HG03095 (cell line): ENCODE data around the gene STIM1.

ENCODE experiments used
- ATAC-seq: cut with Tn5 transposase; IDR thresholded peaks from one replicate; pipeline ENCODE4 v1.9.1; 2021; ENCODE audit warnings: moderate library complexity; ENCODE audit not compliant: unreplicated experiment

Gene STIM1

DNA sequence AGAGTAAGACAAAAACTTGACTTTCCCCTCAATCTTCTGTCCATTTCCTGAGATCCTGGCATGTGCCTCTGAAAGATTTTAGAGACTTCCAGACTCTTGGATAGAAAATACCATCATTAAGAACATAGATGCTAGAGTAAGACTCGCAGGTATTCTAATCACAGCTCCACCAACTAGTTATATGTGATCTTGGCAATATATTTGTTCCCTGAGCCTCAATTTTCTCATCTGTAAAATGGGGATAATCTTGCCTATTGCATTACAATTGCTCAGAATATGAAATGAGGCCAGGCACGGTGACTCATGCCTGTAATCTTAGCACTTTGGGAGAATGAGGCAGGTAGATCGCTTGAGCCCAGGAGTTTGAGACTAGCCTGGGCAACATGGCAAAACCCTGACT is 25.4 kb upstream of the STIM1 start:
- ATAC-seq: no peak

DNA sequence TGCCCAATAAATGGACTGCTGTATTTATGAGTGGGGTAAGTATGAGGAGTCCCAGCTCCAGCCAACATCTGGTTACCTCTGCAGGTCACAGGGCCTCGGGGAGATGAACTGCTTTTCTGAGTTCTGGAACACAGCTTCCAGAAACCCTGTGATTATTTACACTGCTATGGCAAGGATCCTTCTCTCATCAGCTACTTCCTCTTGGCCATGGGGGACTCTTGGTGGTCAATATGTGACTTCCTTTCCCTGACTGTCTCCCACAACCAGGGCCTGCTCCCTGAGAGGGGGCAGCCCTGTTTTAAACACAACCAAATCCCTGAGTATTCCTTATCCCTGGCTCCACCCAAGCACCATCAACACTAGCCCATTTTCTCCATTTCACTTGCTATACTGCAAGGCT is 24.7 kb upstream of the STIM1 start:
- ATAC-seq: no peak

DNA sequence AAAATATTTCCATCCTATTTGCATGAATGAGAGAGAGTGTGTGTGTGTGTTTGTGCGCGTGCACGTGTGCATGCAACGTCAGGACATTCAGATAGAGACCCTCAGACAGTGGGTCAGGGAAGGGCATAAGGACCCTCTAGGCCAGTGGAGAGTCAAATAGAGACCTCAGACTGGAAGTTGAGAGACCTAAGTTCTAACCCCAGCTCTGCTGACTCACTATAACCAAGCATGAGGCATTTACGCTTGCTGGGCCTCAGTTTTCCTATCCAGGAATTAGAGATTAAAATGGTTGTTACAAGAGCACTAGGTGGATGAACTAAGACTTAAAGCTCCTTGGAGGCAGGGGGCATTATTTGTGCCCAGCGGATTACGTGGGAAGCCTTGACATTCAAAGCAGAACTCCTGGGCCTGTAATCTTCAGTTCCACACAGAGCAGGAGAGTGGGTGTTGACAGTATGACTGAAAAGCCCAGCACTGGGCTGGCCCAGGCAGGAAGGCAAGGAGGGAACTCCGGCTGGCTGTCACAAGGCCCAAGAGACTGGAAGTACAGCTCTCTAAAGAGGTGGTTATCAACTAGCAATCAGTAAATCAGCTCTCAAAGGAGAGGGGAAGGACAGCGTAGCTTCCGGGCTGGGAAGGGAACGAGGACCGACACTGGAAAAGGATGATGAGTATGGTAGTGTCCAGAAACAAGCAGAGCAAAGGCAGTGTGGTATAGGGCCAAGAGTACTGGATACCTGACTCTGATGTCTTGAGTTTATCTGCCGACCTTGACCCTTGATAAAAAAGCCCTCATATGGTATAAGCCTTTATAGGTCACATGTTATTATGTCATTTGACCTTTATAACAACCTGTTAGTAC is 23.9 kb upstream of the STIM1 start:
- ATAC-seq: no peak

DNA sequence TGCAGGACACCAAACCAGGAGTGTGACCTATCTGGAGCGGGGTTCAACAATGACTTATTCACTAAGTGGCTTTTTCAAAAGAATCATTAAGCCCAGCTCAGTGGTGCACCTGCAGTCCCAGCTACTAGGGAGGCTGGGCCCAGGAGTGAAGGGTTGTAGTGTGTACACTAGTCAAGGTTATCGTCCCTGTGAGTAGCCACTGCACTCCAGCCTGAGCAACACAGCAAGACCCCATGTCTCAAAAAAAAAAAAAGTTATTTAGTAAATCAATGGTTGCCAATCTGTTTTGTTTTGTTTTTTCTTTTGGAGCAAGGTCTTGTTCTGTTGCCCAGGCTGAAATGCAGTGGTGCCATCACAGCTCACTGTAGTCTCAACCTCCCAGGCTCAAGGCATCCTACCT is 22.6 kb upstream of the STIM1 start:
- no peak for ATAC-seq

- no peak for ATAC-seq
Observed at GRCh38 chr11:3833449-3833848, 22.0 kb upstream of the STIM1 start.

GRCh38 chr11:3834349-3834663 is 21.2 kb upstream of the STIM1 start:
- ATAC-seq: no peak

DNA sequence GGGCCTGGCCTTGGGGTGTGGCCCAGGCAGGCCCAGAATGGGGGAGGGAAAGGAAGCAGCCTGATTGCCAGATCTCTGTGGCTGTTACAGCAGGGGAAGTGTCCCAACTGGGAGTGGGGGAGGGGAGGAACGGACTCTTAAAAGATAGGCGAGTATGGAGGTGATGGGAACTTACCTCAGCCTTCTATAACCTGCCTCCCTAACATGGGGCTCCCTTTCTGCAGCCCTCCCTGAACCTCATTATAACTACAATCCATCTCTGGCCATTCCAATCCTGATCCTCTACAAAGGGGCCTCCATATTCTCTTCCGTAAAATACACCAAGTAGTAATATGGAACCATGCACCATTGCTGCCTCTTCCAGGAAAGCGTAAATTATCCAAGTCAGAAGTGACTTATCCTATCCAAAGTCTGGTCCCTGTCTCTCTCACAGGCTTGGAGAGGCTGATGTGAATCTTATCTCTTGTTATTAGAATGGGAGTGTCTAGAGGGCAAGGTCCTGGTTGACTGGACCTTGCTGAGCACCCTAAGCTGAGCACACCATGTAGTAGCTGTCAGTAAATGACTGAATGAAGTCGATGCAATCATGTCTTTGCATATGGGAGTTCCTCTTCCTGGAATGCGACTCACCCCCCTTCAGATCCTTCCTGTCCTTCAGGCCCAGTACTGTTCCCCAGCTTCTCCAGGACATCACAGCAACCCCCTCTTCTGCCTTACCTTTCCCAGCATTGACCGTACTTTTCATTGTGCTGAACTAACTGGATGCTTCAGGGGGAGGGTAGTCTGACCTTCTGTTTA is 20.6 kb upstream of the STIM1 start:
- ATAC-seq: no peak

GRCh38 chr11:3835751-3836150 is 19.7 kb upstream of the STIM1 start:
- no peak for ATAC-seq

DNA sequence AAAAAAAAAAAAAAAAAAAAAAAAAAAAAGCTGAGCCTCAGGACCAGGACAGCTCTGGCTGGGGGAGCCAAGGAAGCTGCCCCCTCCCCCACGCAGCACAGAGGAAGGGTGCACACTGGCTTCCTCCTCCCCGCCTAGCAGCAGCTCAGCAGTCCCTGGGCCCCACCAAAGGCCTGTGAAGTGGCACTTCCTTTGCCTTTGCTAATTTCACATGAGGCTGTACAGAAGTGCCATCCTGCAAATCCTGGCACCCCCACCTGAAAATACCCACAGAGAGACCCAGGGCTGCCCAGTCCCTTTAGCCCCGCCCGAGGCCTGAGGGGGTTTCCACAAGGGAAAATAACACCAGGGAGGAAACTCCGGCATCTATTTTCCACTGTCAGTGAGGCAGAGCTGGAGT is 18.6 kb upstream of the STIM1 start:
- no peak for ATAC-seq

DNA sequence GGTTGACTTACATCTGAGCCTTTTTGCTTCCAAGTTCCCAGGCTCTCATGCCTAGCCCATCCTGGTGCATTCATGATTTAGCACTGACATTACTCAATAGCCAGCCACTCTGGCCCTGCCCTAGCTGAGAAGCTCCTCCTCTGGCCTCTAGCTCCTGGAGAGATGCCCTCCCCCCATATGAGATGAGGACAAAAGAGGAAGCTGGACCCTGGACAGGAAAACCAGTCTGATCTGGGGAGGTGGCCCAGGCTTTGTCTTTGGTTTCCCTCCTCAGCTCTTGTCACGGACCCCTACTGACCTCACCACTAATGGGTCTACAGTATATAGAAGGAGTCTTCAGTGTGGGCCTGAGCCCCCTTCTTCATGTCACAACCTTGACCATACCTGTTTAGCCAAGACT is 17.7 kb upstream of the STIM1 start:
- ATAC-seq: no peak

DNA sequence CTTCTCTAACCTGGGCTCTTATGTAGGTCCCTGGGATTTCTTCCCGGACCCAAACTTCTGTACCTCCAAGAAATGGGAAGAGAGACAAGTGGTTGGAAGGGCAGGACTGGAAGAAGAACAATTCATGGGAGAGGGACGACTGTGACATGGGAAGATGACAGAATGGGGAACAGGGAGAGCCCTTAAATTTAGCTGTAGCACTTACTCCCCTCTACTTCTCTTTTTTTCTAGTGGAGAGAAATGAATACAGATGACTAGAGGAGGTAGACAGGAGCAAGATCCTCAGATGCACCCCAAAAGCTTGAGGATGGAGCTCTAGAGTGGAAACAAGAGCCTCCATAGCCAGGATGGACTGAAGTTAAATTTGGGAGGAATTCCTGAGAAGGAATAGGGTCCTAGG is 17.0 kb upstream of the STIM1 start:
- ATAC-seq: no peak

GRCh38 chr11:3840004-3840869 is 15.2 kb upstream of the STIM1 start:
- ATAC-seq: no peak

- ATAC-seq: peak; percentile 32
Observed at GRCh38 chr11:3840870-3841425, 14.5 kb upstream of the STIM1 start, which contains the start of gene RHOG. RHOG (minus strand) TSS chr11:3840959; CDS start chr11:3828138, 12,821 bp downstream.

DNA sequence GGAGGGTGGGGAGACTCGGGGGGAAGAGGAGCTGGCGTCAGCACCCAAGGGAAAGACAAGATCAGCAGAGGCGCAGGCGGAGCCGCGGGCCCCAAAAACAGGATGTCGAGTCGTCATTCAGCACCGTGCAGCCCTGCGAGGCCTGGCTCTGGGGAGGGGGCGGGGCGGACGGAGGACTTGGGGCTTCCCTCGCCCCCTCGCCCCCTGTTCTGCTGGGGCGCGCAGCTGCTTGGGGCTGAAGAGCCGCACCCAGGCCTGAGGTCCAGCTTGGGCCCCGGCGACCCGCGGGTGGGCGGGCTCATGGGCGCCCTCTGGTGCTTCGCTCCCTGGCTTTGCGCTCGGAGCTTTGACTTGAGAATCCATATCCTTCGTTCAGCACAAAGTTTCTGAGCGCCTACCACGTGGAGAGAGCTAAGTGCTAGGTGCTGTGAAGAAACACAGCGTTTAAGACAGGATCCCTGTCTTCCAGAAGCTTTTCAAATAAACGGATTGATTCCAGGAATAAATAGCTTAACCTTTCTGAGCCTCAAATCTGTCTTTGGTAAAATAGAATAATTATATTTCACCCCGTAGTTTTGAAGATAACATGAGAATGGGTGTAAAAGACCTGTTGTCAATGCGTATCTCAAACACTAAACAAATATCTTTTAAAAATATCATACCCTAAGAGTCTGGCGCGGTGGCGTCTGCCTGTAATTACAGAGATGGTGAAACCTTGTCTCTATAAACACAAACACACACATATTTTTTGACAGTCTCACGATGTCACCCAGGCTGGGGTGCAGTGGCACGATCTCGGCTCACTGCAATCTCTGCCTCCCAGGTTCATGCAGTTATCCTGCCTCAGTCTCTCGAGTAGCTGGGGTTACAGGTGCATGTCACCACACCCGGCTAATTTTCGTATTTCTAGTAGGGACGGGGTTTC is 13.8 kb upstream of the STIM1 start:
- peak; percentile 48 for ATAC-seq

GRCh38 chr11:3843326-3843725 is 12.1 kb upstream of the STIM1 start:
- ATAC-seq: no peak

DNA sequence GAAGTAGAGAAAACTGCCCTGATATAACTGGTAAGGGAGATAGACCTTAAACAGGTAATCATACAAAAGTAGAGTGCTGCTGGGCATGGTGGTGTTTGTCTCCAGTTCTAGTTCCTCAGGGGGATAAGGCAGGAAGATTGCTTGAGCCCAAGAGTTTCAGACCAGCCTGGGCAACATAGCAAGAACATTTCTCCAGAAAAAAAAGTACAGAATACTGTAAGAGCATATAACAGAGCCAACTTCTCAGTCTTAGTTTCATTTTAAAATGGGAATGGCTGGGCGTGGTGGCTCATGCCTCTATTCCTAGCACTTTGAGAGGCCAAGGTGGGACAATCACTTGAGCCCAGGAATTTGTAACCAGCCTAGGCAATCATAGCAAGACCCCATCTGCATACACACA is 10.2 kb upstream of the STIM1 start:
- ATAC-seq: no peak

DNA sequence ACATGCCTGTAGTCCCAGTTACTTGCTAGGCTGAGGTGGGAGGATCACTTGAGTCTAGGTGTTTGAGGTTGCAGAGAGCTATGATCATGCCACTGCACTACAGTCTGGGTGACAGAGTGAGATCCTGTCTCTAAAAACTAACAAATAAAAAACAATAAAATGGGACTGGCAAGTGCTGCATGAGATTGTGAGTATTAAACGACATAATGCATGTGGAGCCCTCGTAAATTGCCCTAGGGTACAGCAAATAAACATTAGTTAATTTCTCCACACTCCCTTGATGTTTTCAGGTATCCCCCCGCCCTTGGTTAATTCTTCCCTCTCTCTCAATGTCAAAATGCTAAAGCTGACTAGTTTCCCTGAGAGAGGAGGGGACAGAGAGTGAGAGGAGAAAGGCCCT is 9.8 kb upstream of the STIM1 start:
- ATAC-seq: no peak

DNA sequence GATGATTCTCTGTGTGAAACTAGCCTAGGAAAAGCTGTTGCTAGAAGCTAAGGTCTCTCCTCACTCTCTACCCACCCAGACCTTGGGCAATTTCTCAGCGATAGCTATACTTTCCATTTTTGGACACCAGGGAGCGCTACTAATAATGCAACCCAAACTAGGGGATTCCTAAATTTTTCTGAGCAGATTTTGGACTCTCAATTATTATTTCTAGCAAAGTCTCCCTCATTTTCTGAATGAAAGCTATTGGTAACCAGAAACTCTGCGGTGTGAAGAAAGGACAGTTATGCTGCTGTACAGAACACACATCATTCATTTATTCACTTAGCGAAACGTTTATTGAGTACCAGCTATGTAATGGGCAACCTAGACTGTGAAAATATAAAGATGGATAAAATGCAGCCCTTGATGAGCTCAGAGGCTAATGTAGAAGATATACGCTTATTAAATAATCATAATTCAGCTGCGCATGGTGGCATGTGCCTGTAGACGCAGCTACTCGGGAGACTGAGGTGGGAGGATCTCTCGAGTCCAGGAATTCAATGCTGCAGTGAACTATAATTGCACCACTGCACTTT is 6.1 kb upstream of the STIM1 start:
- no peak for ATAC-seq

GRCh38 chr11:3853545-3853842 is 2.0 kb upstream of the STIM1 start:
- no peak for ATAC-seq
